Fibroblast of skin of right quadriceps (primary cell): ENCODE measurements around the gene BMP8A.

Experiments used
- DNase-seq: peaks from one replicate; pipeline ENCODE4 v3.0.0-alpha.2; 2013

The BMP8A gene

GRCh38 chr1:39529901-39530535 lies 38.6 kb downstream of the BMP8A start:
- DNase-seq = no peak

- DNase-seq = no peak
These were observed 40.1 kb downstream of the BMP8A start for GRCh38 chr1:39531526-39531925.

- no peak for DNase-seq
These were observed 42.0 kb downstream of the BMP8A start for GRCh38 chr1:39533442-39533841.

- no peak for DNase-seq
These were observed 47.3 kb downstream of the BMP8A start for GRCh38 chr1:39538531-39539251.

GRCh38 chr1:39539252-39539790 lies 47.9 kb downstream of the BMP8A start:
- DNase-seq = peak; percentile 57

- peak; percentile 3 for DNase-seq
These were observed 49.1 kb downstream of the BMP8A start for GRCh38 chr1:39540504-39541031.

GRCh38 chr1:39542924-39543323 lies 51.5 kb downstream of the BMP8A start:
- DNase-seq = no peak

- DNase-seq = no peak
These were observed 52.9 kb downstream of the BMP8A start for GRCh38 chr1:39544327-39544726.

- no peak for DNase-seq
These were observed 54.1 kb downstream of the BMP8A start for GRCh38 chr1:39545531-39545930.

- no peak for DNase-seq
These were observed 62.8 kb downstream of the BMP8A start for GRCh38 chr1:39554277-39554676.

- no peak for DNase-seq
These were observed 69.8 kb downstream of the BMP8A start for GRCh38 chr1:39561279-39561678.

GRCh38 chr1:39562886-39563285 lies 71.5 kb downstream of the BMP8A start:
- DNase-seq = no peak

- DNase-seq = no peak
These were observed 72.2 kb downstream of the BMP8A start for GRCh38 chr1:39563669-39564068.

- DNase-seq = no peak
These were observed 72.9 kb downstream of the BMP8A start for GRCh38 chr1:39564340-39564739.

GRCh38 chr1:39564941-39565340 lies 73.5 kb downstream of the BMP8A start:
- no peak for DNase-seq

GRCh38 chr1:39566441-39567137 lies 75.2 kb downstream of the BMP8A start:
- no peak for DNase-seq

- no peak for DNase-seq
These were observed 75.9 kb downstream of the BMP8A start for GRCh38 chr1:39567302-39567701.

- DNase-seq = no peak
These were observed 76.8 kb downstream of the BMP8A start for GRCh38 chr1:39568208-39568607.

GRCh38 chr1:39569034-39569433 lies 77.6 kb downstream of the BMP8A start:
- DNase-seq = no peak

- DNase-seq = no peak
These were observed 79.2 kb downstream of the BMP8A start for GRCh38 chr1:39570477-39571177.

- DNase-seq = no peak
These were observed 79.7 kb downstream of the BMP8A start for GRCh38 chr1:39571178-39571483.

GRCh38 chr1:39572379-39573096 lies 81.1 kb downstream of the BMP8A start:
- DNase-seq = no peak

GRCh38 chr1:39573097-39573465 lies 81.6 kb downstream of the BMP8A start:
- no peak for DNase-seq
